Measurements from ENCODE around the gene HMCN2. TPM values are rescaled to one million over a fixed set of nuclear protein-coding genes. Genes with fewer than 3 reads are reported as not detected.

Gene HMCN2
- total RNA-seq, 4 donors from 2014 or later, result 1.3 to 6.3 (median 3.5) TPM

GRCh38 chr9:130286072-130286770 lies 20.7 kb downstream of the HMCN2 start:
- peaks cover 37% of the 10 kb centered on the region for H3K4me1 ChIP-seq

GRCh38 chr9:130286781-130287428 lies 21.3 kb downstream of the HMCN2 start:
- Histone ChIP-seq H3K4me3 (no peak overlapping the region), H3K27me3 (peaks cover 35% of the 10 kb centered on the region), H3K9me3 (no peaks in the 10 kb centered on the region), H3K27ac (no peak overlapping the region), H3K36me3 (no peaks in the 10 kb centered on the region), H3K4me1 (peaks cover 36% of the 10 kb centered on the region)
- no peak for TF ChIP-seq CTCF (IDR thresholded peaks at IDR 0.05)
- TF ChIP-seq EP300 (IDR thresholded peaks at IDR 0.05), result no peak
- no peak for TF ChIP-seq POLR2AphosphoS5 (IDR thresholded peaks at IDR 0.05)
- no peak for TF ChIP-seq POLR2A (IDR thresholded peaks at IDR 0.05)
- DNase-seq (ENCODE audit: low spot score in 2 of 2), result peak in 1 of 2 donors; percentile 57
- 92% methylated on average over 19 of the region's 20 CpGs for WGBS

More at GRCh38 chr9:130286072-130286770, 20.7 kb downstream of the HMCN2 start:
- no peak for DNase-seq (ENCODE audit: low spot score in 2 of 2)
- Histone ChIP-seq H3K27ac (no peak overlapping the region), H3K36me3 (no peaks in the 10 kb centered on the region), H3K4me3 (no peak overlapping the region), H3K27me3 (peaks cover 35% of the 10 kb centered on the region), H3K9me3 (no peaks in the 10 kb centered on the region)
- TF ChIP-seq EP300 (IDR thresholded peaks at IDR 0.05), result no peak
- no peak for TF ChIP-seq POLR2AphosphoS5 (IDR thresholded peaks at IDR 0.05)
- TF ChIP-seq POLR2A (IDR thresholded peaks at IDR 0.05), result no peak
- no peak for TF ChIP-seq CTCF (IDR thresholded peaks at IDR 0.05)
- 96% methylated on average over 8 of the region's 17 CpGs for WGBS

GRCh38 chr9:130287736-130288135 lies 22.2 kb downstream of the HMCN2 start:
- no peak overlapping the region for H3K27ac ChIP-seq
- 68% methylated on average over 6 of the region's 6 CpGs for WGBS
- peaks cover 35% of the 10 kb centered on the region for H3K27me3 ChIP-seq
- peaks cover 28% of the 10 kb centered on the region for H3K4me1 ChIP-seq
- no peak overlapping the region for H3K4me3 ChIP-seq
- no peak for DNase-seq (ENCODE audit: low spot score in 2 of 2)
- TF ChIP-seq CTCF (IDR thresholded peaks at IDR 0.05) (no peak), POLR2AphosphoS5 (IDR thresholded peaks at IDR 0.05) (no peak), POLR2A (IDR thresholded peaks at IDR 0.05) (no peak), EP300 (IDR thresholded peaks at IDR 0.05) (no peak)
- no peaks in the 10 kb centered on the region for H3K9me3 ChIP-seq
- H3K36me3 ChIP-seq, result no peaks in the 10 kb centered on the region

- H3K27ac ChIP-seq, result no peak overlapping the region
- WGBS, result 51% methylated on average over 6 of the region's 6 CpGs
- no peaks in the 10 kb centered on the region for H3K36me3 ChIP-seq
- DNase-seq (ENCODE audit: low spot score in 2 of 2), result peak in 1 of 2 donors; percentile 40
- peaks cover 23% of the 10 kb centered on the region for H3K4me1 ChIP-seq
- H3K9me3 ChIP-seq, result no peaks in the 10 kb centered on the region
- peaks cover 37% of the 10 kb centered on the region for H3K27me3 ChIP-seq
- no peak for TF ChIP-seq CTCF (IDR thresholded peaks at IDR 0.05)
- TF ChIP-seq POLR2AphosphoS5 (IDR thresholded peaks at IDR 0.05), result no peak
- no peak for TF ChIP-seq EP300 (IDR thresholded peaks at IDR 0.05)
- TF ChIP-seq POLR2A (IDR thresholded peaks at IDR 0.05), result no peak
- H3K4me3 ChIP-seq, result no peak overlapping the region
These were observed 22.8 kb downstream of the HMCN2 start for GRCh38 chr9:130288393-130288792.

GRCh38 chr9:130288926-130289690 lies 23.5 kb downstream of the HMCN2 start:
- H3K4me1 ChIP-seq, result peaks cover 23% of the 10 kb centered on the region
- H3K36me3 ChIP-seq, result no peaks in the 10 kb centered on the region
- 31% methylated on average over 5 of the region's 13 CpGs for WGBS
- H3K27ac ChIP-seq, result peak overlapping the region; percentile 65
- H3K27me3 ChIP-seq, result peaks cover 41% of the 10 kb centered on the region
- no peaks in the 10 kb centered on the region for H3K9me3 ChIP-seq
- H3K4me3 ChIP-seq, result no peak overlapping the region
- DNase-seq (ENCODE audit: low spot score in 2 of 2), result no peak
- TF ChIP-seq POLR2AphosphoS5 (IDR thresholded peaks at IDR 0.05), result no peak
- TF ChIP-seq POLR2A (IDR thresholded peaks at IDR 0.05), result no peak
- no peak for TF ChIP-seq CTCF (IDR thresholded peaks at IDR 0.05)
- TF ChIP-seq EP300 (IDR thresholded peaks at IDR 0.05), result no peak

Measured in suprapubic skin (tissue), 4 donors.